GM19099 (cell line): Measurements from ENCODE around the gene KRT4.

ENCODE experiments used
- POLR2A ChIP-seq: IDR thresholded peaks from 3 replicates; pipeline ENCODE4 v1.6.1; 2011; ENCODE audit warnings: low read depth; ENCODE audit not compliant: insufficient read length; ENCODE audit errors: extremely low read depth

The KRT4 gene

DNA sequence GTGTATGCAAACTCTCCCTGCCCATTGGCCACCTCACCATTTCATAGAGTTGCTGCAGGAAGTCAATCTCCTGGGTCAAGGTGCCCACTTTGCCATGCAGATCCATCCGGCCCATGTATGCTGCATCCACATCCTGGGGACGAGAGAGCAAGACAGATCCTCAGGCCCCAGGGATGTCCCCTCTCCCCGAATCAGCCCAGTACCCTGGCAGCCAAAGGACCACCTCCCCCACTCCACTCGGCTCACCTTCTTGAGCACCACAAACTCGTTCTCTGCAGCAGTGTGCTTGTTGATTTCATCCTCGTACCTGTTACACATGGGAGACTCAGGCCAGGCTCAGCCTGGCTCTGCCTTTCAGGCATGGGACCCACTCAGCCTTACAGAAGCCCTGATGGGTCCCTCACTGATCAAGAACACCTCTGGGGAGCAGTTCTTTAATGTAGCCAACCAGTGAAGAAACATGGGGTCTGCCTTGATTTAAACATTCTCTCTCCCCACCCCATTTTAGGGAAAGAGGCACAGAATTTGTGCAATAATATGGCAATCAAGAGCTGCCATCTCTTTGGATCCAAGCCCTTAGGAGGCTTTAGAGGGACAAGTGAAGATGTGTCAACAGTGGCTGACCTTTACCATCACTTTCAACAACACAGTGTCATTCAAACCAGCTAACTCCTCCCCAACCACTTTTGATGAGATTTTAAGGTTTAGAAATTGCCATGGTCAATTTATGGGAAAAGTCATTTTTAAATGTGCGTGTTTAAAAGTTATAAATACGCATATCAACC, 16.3 kb upstream of the KRT4 start:
- no peak for TF ChIP-seq POLR2A

GRCh38 chr12:52828591-52829021, 14.7 kb upstream of the KRT4 start:
- no peak for TF ChIP-seq POLR2A

- TF ChIP-seq POLR2A: no peak
Measured at GRCh38 chr12:52828156-52828555, 14.2 kb upstream of the KRT4 start.

DNA sequence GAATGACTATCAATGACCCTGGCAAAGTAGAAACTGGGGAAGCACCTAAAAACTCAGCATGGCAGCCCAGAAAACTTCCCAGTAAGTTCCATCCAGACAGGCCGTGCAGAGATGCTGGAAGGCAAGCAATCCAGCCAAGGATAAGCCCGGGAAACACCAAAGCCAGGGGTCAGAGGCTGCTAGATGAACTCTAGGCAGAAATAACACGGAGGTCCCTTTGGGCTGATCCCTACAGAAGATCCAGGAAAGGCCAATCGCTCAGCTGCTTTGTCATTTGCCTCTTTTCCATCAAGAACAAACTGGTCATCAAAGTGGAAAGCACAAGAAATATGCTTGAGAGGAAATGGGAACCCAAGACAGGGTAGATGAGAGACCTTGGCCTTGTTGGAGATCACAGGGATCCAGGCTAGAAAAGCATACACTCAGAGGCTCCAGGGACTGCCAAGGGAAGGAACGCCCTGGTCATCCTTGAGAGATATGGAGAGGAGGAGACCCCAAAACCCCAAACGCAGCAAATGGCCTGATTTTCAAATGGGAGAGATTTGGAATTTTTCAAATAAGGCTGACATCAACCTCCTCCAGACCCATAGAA, 13.7 kb upstream of the KRT4 start:
- no peak for TF ChIP-seq POLR2A

GRCh38 chr12:52826611-52827498, 12.9 kb upstream of the KRT4 start:
- no peak for TF ChIP-seq POLR2A

GRCh38 chr12:52825961-52826360, 12.0 kb upstream of the KRT4 start:
- no peak for TF ChIP-seq POLR2A

DNA sequence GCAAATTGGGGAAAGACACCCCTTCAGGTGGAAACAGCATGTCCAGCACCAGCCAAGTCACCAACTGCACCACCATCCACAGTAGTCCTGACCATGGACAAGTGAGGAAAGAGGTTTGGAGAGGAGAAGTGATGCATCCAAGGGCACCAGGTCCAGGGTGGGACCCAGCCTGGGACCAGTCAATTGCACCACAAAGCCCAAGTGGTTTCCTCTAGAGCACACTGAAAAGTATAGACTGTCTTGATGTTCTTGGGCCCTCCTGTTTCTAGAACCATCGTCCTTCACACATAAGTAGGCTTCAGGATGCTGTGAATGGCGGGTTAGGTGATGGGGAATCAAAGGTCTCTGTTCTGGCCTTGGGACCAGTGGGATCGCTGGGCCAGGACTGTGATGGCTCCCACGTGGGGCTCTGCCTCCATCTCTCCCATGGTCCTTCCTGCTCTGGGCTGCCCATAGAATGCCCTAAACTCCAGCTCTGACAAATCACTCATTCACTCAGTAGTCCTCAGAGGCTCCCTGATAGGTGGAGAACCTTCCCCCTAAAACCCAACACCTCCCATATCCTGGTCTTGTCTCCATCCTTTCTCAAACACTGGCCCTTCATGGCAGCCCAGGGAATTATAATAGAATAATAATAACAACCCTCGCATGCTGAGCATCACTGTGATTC, 11.0 kb upstream of the KRT4 start:
- no peak for TF ChIP-seq POLR2A

- no peak for TF ChIP-seq POLR2A
Measured at GRCh38 chr12:52823761-52824450, 10.0 kb upstream of the KRT4 start.

GRCh38 chr12:52822771-52823510, 9.0 kb upstream of the KRT4 start:
- TF ChIP-seq POLR2A: no peak

DNA sequence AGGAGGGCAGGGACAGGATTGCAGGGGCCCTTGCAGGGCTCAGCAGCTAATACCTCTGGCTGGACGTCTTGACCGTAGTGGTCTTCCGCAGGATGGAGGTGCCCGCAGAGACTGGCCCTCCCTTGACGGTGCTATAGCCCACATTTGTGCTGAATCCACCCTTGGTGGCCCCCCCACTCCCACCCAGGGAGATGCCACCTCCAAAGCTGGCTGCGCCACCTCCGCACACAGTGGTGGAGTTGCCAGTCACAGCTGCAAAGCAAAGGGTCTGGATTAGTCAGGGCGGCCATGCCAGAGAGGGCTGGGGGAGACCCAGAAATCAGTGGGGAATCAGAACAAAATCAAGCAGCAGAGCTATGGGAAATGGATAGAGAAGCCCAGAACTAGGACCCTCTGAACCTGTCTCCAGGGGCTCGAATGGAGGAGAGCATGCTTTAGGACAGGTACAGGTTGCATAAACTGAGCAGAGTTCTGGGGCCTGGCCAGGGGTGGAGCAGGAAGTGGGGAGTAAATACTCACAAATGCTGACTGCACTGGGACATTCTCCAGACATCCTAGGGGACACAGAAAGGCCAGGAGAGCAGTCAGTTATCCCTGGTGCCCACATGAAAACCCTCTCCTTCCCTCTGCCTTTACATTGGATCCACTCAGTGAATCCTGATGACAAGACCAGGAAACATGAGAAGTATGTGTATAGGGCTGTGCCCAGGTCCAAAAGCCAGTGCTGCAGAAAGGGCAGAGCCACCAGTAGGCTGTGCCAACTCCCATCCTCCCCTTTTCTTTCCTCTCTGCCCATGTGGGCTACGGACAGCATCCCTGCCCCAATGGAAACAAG, 8.1 kb upstream of the KRT4 start:
- no peak for TF ChIP-seq POLR2A

GRCh38 chr12:52821071-52821730, 7.3 kb upstream of the KRT4 start:
- TF ChIP-seq POLR2A: no peak

- TF ChIP-seq POLR2A: no peak
Measured at GRCh38 chr12:52820521-52820920, 6.6 kb upstream of the KRT4 start.
